ENCODE data around the gene PLBD2.

Gene PLBD2

GRCh38 chr12:113402586-113403260, 44.3 kb downstream of the PLBD2 start:
- DNase-seq (ENCODE audit: low read depth) = no peak

GRCh38 chr12:113403435-113404415, 45.3 kb downstream of the PLBD2 start, which contains the start of gene SDS:
TSS of gene SDS (minus strand) at chr12:113403887. CDS start at chr12:113399708, 4,179 bp downstream.
- H3K4me3 ChIP-seq (ENCODE audit: control insufficient read depth, low read depth, low read length) = no peak within 1 kb of the TSS
- no peak for TF ChIP-seq CTCF (IDR thresholded peaks at IDR 0.05; ENCODE audit: control insufficient read depth, insufficient read depth, low read depth, low read length, missing control alignments)
- no peak for DNase-seq (ENCODE audit: low read depth)

More at GRCh38 chr12:113402586-113403260, 44.3 kb downstream of the PLBD2 start:
- TF ChIP-seq CTCF (IDR thresholded peaks at IDR 0.05; ENCODE audit: control insufficient read depth, insufficient read depth, low read depth, low read length, missing control alignments) = no peak
- no peak overlapping the region for H3K4me3 ChIP-seq (ENCODE audit: control insufficient read depth, low read depth, low read length)

GRCh38 chr12:113405694-113406093, 47.3 kb downstream of the PLBD2 start:
- TF ChIP-seq CTCF (IDR thresholded peaks at IDR 0.05; ENCODE audit: control insufficient read depth, insufficient read depth, low read depth, low read length, missing control alignments) = no peak
- DNase-seq (ENCODE audit: low read depth) = no peak
- H3K4me3 ChIP-seq (ENCODE audit: control insufficient read depth, low read depth, low read length) = no peak overlapping the region

GRCh38 chr12:113407931-113408600, 49.7 kb downstream of the PLBD2 start:
- no peak overlapping the region for H3K4me3 ChIP-seq (ENCODE audit: control insufficient read depth, low read depth, low read length)
- no peak for TF ChIP-seq CTCF (IDR thresholded peaks at IDR 0.05; ENCODE audit: control insufficient read depth, insufficient read depth, low read depth, low read length, missing control alignments)
- DNase-seq (ENCODE audit: low read depth) = peak; percentile 21

- no peak for DNase-seq (ENCODE audit: low read depth)
- no peak overlapping the region for H3K4me3 ChIP-seq (ENCODE audit: control insufficient read depth, low read depth, low read length)
- no peak for TF ChIP-seq CTCF (IDR thresholded peaks at IDR 0.05; ENCODE audit: control insufficient read depth, insufficient read depth, low read depth, low read length, missing control alignments)
Observed at GRCh38 chr12:113408756-113409298, 50.4 kb downstream of the PLBD2 start.

Measured in AG09309 (cell line).